Adrenal gland (tissue), 12 donors: ENCODE measurements around the gene RPS19. TPM values are rescaled to one million over a fixed set of nuclear protein-coding genes. Genes with fewer than 3 reads are reported as not detected.

Source experiments
- DNase-seq, 7 donors: peaks; one replicate each; pipeline ENCODE4 v3.0.0-alpha.2; 2019 to 2020
- H3K27ac ChIP-seq, 5 donors: fragments of 200-600 bp; sonication (generic) in 4 of 5; 1 replicate in 3 of 5; 2 replicates in 2 of 5; pipeline versions ENCODE4 v1.5.1 to v1.8.0; 2016 to 2020; ENCODE audit warnings: mild to moderate bottlenecking in 1 of 5
- H3K27me3 ChIP-seq: fragments of 200-600 bp; 2 replicates; pipeline ENCODE4 v1.8.0; 2021
- H3K36me3 ChIP-seq, 2 donors: fragments of 200-600 bp; replicated peaks in 1 of 2; 1 replicate in 1 of 2; 2 replicates in 1 of 2; pipeline versions ENCODE4 v1.5.1 to v1.8.0; 2018 to 2022
- H3K4me1 ChIP-seq, 2 donors: fragments of 200-600 bp; replicated peaks in 1 of 2; 1 replicate in 1 of 2; 2 replicates in 1 of 2; pipeline versions ENCODE4 v1.5.1 to v1.8.0; 2018 to 2021
- H3K4me3 ChIP-seq, 4 donors: fragments of 200-600 bp; sonication (generic) in 3 of 4; one replicate each; pipeline ENCODE4 v1.5.1; 2016 to 2018
- H3K9me3 ChIP-seq, 3 donors: fragments of 200-600 bp; sonication (generic) in 1 of 3; replicated peaks in 1 of 3; 1 replicate in 2 of 3; 2 replicates in 1 of 3; pipeline versions ENCODE4 v1.5.1 to v1.8.0; 2016 to 2021
- POLR2A ChIP-seq, 2 donors: fragments of 450-650 bp; IDR thresholded peaks; one replicate each; pipeline ENCODE4 v1.6.1; 2017; ENCODE audit warnings: antibody characterized with exemption in 2 of 2, mild to moderate bottlenecking in 2 of 2, moderate library complexity in 1 of 2
- WGBS, 4 donors: extraction: QIAGEN DNeasy Blood & Tissue Kit in 2 of 4; methylation state at CpG; one replicate each; pipeline versions ENCODE4 v1.1.5 to v1.1.7; 2013 to 2017; 5-methylcytosine and 5-hydroxymethylcytosine counted together
- intact Hi-C, 2 donors: fragments of 100-400 bp; cut with DNase I; formaldehyde crosslinking; loops; one replicate each; pipeline versions ENCODE4 v1.14.1 to v1.15.0; 2022 to 2023
- polyA plus RNA-seq, 3 donors: library from polyadenylated mRNA; stranded (reverse); fragments of 200-250 nt in 2 of 3; fragments of 350-450 nt in 1 of 3; fragmentation: Illumina TruSeq in 1 of 3; extraction: RNeasy Lipid Tissue Mini Kit (QIAGEN cat#74804) in 1 of 3; gene quantifications; one replicate each; pipeline ENCODE4 v1.2.3, GENCODE V29; 2013 to 2014
- total RNA-seq, 9 donors: library from RNA; depleted of rRNA in 4 of 9; stranded (reverse); fragments of >200 nt in 4 of 9; fragments of 120-200 nt in 1 of 9; fragmentation: NEBNext Ultra II Directional in 1 of 9; extraction: Animal tissue kit (Norgen Biotek cat#: 25700) in 1 of 9; gene quantifications; one replicate each; pipeline versions ENCODE4 v1.1.0 to v1.2.4, GENCODE V29; 2013 to 2023
- TF ChIP-seq, protein P1 (sequence below), 6 experiments: fragments of 450-650 bp in 4 of 6; fragments of 200-600 bp in 2 of 6; sonication (generic) in 1 of 6; IDR thresholded peaks; 1 replicate in 5 of 6; 2 replicates in 1 of 6; pipeline versions ENCODE4 v1.5.1 to v1.8.0; 2016 to 2021; ENCODE audit warnings: antibody characterized with exemption in 6 of 6, mild to moderate bottlenecking in 2 of 6, moderate library complexity in 1 of 6
- donor health status: healthy with polysubstance abuse.
- donor health status: Bipolar disorder and iron deficiency.
- donor health status: DM: yes; HTN: yes; CAD: no.
- donor health status: DM: no; HTN: no; CAD: no.
- donor health status: DM: no; HTN: no; CAD: no.
- donor health status: DM: yes; HTN: yes; CAD: no.

The RPS19 gene
- total and polyA plus RNA-seq, 12 donors: 418 to 3,405 (median 1,389) TPM

- intact Hi-C loops: loop anchor here in 1 of 2 donors (10.0 kb wide), 1 partner anchor 52 kb away; no protein-coding TSS in a partner anchor
Measured at GRCh38 chr19:41882568-41883462, 22.8 kb downstream of the RPS19 start, which contains the start of gene ARHGEF1. Gene ARHGEF1, plus strand, starts transcription at chr19:41883184. Its CDS starts 4,899 bp downstream, at chr19:41888083.

DNA sequence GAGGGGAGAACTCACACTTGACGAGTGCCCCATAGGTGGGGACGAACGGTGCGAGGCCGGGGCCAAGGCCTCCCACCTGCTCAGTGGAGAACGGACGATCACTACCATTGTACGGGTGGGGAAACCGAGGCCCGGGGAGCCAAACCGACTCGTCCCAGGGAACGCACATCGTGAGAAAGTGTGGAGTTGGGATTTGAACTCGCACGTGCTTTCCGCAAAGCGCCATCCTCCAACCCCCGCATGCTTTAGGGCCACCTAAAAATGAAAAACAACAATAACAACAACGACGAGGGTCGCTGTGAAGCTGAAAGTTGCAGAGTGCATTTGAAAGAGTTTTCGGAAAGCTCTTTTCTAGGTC lies 23.4 kb downstream of the RPS19 start:
- no peaks in the 10 kb centered on the region for H3K27me3 ChIP-seq
- peak overlapping the region; percentile 2 to 95 (median 66) for H3K4me3 ChIP-seq
- WGBS, 4 donors: 0 to 1% (median 1%) methylated on average over 12 to 23 of the region's 23 CpGs
- no peak for DNase-seq
- peaks cover 0 to 13% of the 10 kb centered on the region in 2 donors for H3K4me1 ChIP-seq
- H3K9me3 ChIP-seq: no peaks in the 10 kb centered on the region
- no peak for TF ChIP-seq POLR2A (IDR thresholded peaks at IDR 0.05)
- TF ChIP-seq, protein P1, sequence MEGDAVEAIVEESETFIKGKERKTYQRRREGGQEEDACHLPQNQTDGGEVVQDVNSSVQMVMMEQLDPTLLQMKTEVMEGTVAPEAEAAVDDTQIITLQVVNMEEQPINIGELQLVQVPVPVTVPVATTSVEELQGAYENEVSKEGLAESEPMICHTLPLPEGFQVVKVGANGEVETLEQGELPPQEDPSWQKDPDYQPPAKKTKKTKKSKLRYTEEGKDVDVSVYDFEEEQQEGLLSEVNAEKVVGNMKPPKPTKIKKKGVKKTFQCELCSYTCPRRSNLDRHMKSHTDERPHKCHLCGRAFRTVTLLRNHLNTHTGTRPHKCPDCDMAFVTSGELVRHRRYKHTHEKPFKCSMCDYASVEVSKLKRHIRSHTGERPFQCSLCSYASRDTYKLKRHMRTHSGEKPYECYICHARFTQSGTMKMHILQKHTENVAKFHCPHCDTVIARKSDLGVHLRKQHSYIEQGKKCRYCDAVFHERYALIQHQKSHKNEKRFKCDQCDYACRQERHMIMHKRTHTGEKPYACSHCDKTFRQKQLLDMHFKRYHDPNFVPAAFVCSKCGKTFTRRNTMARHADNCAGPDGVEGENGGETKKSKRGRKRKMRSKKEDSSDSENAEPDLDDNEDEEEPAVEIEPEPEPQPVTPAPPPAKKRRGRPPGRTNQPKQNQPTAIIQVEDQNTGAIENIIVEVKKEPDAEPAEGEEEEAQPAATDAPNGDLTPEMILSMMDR (IDR thresholded peaks at IDR 0.05): no peak
- intact Hi-C loops: loop anchor here in 1 of 2 donors (10.0 kb wide), 1 partner anchor 51 kb away; no protein-coding TSS in a partner anchor
- peak overlapping the region in 4 of 5 donors; percentile 67 to 90 (median 76) for H3K27ac ChIP-seq
- H3K36me3 ChIP-seq: peaks cover 0 to 3% of the 10 kb centered on the region in 2 donors

More at GRCh38 chr19:41882568-41883462, 22.8 kb downstream of the RPS19 start, which contains the start of gene ARHGEF1:
- 3 to 5% (median 4%) methylated on average over 26 to 74 of the region's 80 CpGs for WGBS, 4 donors
- Histone ChIP-seq H3K4me1 (peaks cover 0 to 13% of the 10 kb centered on the region in 2 donors), H3K36me3 (no peaks in the 10 kb centered on the region), H3K27me3 (no peaks in the 10 kb centered on the region), H3K27ac (peak within 1 kb of the TSS in 4 of 5 donors; percentile 67 to 90 (median 76)), H3K4me3 (peak within 1 kb of the TSS; percentile 2 to 95 (median 66)), H3K9me3 (no peaks in the 10 kb centered on the region)
- peak in 1 of 2 donors; percentile 26 for TF ChIP-seq POLR2A (IDR thresholded peaks at IDR 0.05)
- TF ChIP-seq, protein P1 (IDR thresholded peaks at IDR 0.05): no peak
- peak in 4 of 7 donors; percentile 38 to 48 (median 45) for DNase-seq

DNA sequence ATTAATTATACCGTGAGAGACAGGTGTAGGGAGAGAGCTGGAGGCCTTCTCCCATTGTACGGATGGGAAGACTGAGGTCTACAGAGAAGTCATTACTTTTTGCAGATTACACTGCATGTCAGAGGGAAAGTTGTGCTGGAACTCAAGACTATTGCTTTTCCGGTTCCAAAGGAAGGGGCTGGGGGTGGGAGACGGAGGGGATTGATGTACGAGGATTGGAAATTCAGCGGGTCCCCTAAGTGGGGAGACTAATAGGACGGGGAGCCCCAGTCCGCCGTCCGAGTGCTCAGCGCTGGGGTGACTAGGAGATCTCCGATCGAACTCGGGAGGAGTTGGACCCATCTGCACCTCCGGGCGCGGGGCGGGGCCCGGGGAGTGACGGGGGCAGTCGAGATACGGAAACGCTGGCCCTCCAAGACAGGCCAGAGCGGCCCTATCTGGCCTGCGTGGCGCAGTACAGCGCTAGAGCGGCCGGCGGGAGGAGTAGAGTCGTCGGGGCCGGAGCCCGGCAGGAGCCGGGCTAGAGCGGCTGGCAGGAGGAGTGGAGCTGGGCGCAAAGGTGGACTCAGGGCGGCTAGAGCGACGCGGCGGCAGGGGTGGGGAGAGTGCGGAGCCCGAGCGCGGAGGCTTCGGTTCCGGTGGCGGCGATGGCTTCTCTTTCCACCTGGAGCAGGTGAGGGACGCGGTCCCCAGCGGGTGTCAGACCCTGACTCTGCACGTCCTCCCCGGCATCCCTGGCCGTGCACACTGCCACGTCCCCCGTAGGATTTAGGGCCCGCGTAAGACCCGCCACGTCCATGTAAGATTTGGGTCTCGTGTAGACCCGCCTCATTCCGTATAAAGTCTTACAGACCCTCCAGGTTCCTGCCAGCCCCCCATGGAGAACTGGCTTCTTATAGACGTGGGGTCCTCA lies 24.0 kb downstream of the RPS19 start:
- peak overlapping the region in 4 of 5 donors; percentile 67 to 90 (median 76) for H3K27ac ChIP-seq
- H3K4me1 ChIP-seq: peaks cover 0 to 13% of the 10 kb centered on the region in 2 donors
- H3K9me3 ChIP-seq: no peaks in the 10 kb centered on the region
- peak; percentile 60 to 94 for TF ChIP-seq POLR2A (IDR thresholded peaks at IDR 0.05)
- TF ChIP-seq, protein P1 (IDR thresholded peaks at IDR 0.05): peak in 1 of 6 experiments; percentile 15
- DNase-seq: peak; percentile 93 to 97 (median 95)
- peaks cover 0 to 9% of the 10 kb centered on the region in 2 donors for H3K36me3 ChIP-seq
- WGBS, 4 donors: 1 to 3% (median 1%) methylated on average over 35 to 66 of the region's 66 CpGs
- no peaks in the 10 kb centered on the region for H3K27me3 ChIP-seq
- intact Hi-C loops: loop anchor here in 1 of 2 donors (10.0 kb wide), 1 partner anchor 51 kb away; no protein-coding TSS in a partner anchor
- H3K4me3 ChIP-seq: peak overlapping the region; percentile 43 to 95 (median 80)
